ENCODE measurements around the gene ADCY7.

GRCh38 chr16:50274326-50275097 lies 8.2 kb downstream of the ADCY7 start:
- TF ChIP-seq CTCF (IDR thresholded peaks at IDR 0.05) (no peak), POLR2A (IDR thresholded peaks at IDR 0.05) (no peak), EP300 (IDR thresholded peaks at IDR 0.05) (no peak)
